Measurements from ENCODE around the gene PARN.

Gene PARN

DNA sequence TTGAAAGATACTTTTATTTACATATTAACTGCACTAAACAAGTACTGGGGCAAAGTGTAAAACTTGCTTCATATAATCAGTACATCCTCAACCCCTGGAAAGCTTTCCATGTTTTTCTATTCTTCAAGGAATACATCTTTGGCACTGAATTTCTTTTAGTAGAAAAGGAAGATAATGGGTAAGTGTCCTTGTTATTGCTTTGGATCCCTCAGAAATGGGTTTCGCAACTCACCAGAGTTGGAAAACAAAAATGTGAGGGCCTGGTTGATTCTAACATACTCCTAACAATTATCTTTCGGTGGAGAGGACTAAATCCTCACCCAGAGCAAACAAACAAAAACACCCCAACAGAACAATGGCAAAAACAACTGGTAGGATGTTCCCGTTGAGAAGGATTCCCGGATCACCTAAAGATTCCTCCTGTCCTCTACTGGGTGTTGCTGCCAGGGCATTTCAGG, 120.4 kb downstream of the PARN start:
- no peak for DNase-seq (ENCODE audit: low spot score)
- H3K27ac ChIP-seq, result peak overlapping the region; percentile 21 to 42
- no peak overlapping the region for H3K4me3 ChIP-seq
- TF ChIP-seq, protein P1, sequence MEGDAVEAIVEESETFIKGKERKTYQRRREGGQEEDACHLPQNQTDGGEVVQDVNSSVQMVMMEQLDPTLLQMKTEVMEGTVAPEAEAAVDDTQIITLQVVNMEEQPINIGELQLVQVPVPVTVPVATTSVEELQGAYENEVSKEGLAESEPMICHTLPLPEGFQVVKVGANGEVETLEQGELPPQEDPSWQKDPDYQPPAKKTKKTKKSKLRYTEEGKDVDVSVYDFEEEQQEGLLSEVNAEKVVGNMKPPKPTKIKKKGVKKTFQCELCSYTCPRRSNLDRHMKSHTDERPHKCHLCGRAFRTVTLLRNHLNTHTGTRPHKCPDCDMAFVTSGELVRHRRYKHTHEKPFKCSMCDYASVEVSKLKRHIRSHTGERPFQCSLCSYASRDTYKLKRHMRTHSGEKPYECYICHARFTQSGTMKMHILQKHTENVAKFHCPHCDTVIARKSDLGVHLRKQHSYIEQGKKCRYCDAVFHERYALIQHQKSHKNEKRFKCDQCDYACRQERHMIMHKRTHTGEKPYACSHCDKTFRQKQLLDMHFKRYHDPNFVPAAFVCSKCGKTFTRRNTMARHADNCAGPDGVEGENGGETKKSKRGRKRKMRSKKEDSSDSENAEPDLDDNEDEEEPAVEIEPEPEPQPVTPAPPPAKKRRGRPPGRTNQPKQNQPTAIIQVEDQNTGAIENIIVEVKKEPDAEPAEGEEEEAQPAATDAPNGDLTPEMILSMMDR (IDR thresholded peaks at IDR 0.05), result no peak

DNA sequence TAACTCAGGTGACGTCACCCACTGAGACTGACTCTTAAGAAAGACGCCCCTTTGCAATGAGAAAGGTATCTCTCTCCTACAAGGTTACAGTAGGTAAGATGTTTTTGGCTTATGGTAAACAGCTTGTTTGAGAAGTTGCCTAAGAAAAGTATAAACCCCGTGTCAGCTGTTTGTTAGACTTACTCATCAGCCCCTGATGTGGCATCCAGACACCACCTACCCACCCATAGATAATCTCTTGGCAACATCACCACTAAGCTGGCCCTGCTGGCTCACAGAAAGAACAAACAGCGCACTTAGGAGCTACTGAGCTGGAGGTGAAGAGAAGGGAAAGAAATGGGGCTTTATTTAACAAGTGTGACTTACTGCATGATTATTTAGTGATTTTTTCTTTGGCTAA, 121.0 kb downstream of the PARN start:
- H3K4me3 ChIP-seq, result no peak overlapping the region
- peak overlapping the region; percentile 21 to 42 for H3K27ac ChIP-seq
- DNase-seq (ENCODE audit: low spot score), result no peak
- TF ChIP-seq, protein P1 (IDR thresholded peaks at IDR 0.05), result no peak

DNA sequence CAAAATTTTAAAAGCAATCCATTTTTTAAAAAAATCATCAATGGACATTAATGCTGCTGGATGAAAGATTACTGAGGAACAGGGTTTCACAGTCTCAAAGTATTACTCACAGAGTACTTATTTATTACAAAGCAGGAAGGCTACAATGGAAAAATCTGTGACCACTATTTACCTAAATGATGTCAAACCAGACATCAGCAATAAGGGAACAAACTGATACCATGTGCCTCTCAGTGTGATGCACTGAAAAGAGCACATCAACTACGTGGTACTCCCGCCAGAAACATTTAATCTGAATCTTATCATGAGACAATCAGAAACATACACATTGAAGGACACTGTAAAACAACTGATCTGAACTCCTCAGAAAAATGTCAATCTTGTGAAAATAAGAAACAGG, 124.2 kb downstream of the PARN start:
- no peak for DNase-seq (ENCODE audit: low spot score)
- H3K27ac ChIP-seq, result peak overlapping the region; percentile 71 to 73
- TF ChIP-seq, protein P1 (IDR thresholded peaks at IDR 0.05), result no peak
- no peak overlapping the region for H3K4me3 ChIP-seq

DNA sequence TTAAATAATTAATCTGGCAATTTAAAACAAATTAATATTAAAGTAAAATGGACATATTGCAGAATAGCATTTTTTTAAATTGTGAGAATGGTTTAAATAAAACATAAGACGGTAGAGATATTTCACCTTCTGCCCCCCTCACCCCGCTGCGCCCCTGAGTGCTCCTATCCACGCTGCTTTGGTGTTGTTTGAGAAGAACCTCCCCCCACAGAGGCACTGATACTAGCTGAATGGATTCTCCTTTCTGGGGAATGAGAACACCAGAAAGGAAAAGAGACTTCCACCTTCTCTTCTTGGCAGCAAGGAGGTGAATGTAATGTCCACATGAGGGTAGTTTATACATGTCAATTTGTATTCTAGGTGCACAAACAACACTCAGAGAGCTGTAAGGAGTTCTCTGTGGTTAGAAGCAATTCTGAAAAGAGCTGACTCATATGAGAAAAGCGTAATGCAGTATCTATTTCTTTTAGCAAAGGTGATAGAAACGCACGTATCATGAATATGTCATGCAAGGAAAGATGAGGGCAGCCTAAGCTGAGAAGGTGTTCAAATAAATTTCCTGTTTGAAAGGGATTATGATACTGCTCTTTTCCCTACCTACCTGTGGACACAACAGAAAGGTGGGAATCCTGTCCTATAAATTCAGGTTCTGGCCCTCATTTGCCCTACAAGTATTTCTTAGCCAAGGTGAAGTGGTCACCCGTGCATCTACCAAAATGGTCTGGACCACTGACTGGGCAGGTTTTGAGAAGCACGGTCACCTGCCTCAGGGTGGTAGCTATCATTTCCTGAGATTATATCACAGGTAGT, 126.9 kb downstream of the PARN start:
- Histone ChIP-seq H3K4me3 (no peak overlapping the region), H3K27ac (peak overlapping the region; percentile 84 to 88)
- TF ChIP-seq, protein P1 (IDR thresholded peaks at IDR 0.05), result no peak
- no peak for DNase-seq (ENCODE audit: low spot score)

- Histone ChIP-seq H3K27ac (peak overlapping the region; percentile 84 to 88), H3K4me3 (peak overlapping the region; percentile 21)
- no peak for DNase-seq (ENCODE audit: low spot score)
- TF ChIP-seq, protein P1 (IDR thresholded peaks at IDR 0.05), result no peak
Observed at GRCh38 chr16:14502256-14502875, 127.7 kb downstream of the PARN start.

- H3K27ac ChIP-seq, result peak overlapping the region; percentile 84 to 88
- H3K4me3 ChIP-seq, result peak overlapping the region; percentile 21
- TF ChIP-seq, protein P1 (IDR thresholded peaks at IDR 0.05), result no peak
- peak; percentile 94 for DNase-seq (ENCODE audit: low spot score)
Observed at GRCh38 chr16:14501331-14502255, 128.5 kb downstream of the PARN start.
